Cardiac fibroblast (primary cell): ENCODE measurements around the gene PPARA.

Source experiments
- DNase-seq, 2 donors: peaks; one replicate each; pipeline versions ENCODE4 v3.0.0 to v3.0.0-alpha.2; 2010; ENCODE audit warnings: low read depth in 2 of 2
- H3K4me3 ChIP-seq, 2 donors: replicated peaks in 1 of 2; 1 replicate in 1 of 2; 2 replicates in 1 of 2; pipeline ENCODE4 v1.5.1; 2011; ENCODE audit warnings: low read depth in 2 of 2, low read length in 2 of 2, mild to moderate bottlenecking in 2 of 2, moderate library complexity in 1 of 2
- CTCF ChIP-seq: IDR thresholded peaks from one replicate; pipeline ENCODE4 v1.5.1; 2011; ENCODE audit warnings: low read depth, mild to moderate bottlenecking, low read length, inconsistent platforms

The PPARA gene

GRCh38 chr22:46209262-46209661, 58.9 kb downstream of the PPARA start:
- no peak for TF ChIP-seq CTCF
- DNase-seq, result no peak
- no peak overlapping the region for H3K4me3 ChIP-seq

DNA sequence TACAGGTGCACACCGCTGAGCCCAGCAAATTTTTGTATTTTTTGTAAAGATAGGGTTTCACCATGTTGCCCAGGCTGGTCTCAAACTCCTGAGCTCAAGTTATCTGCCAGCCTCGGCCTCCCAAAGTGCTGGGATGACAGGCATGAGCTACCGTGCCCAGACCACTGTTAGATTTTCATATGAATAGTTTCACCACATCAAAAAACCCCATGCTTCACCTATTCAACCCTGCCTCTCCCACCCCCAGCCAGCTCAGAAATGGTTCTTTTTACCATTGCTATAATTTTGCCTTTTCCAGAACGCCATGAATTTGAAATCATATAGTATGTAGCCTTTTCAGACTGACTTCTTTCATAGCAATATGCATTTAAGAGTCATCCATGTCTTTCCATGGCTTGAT, 61.9 kb downstream of the PPARA start:
- no peak overlapping the region for H3K4me3 ChIP-seq
- no peak for DNase-seq
- no peak for TF ChIP-seq CTCF

- H3K4me3 ChIP-seq, result no peak overlapping the region
- DNase-seq, result peak in 1 of 2 donors; percentile 37
- no peak for TF ChIP-seq CTCF
Measured at GRCh38 chr22:46213052-46213451, 62.7 kb downstream of the PPARA start.

GRCh38 chr22:46214149-46214548, 63.8 kb downstream of the PPARA start:
- no peak for TF ChIP-seq CTCF
- no peak overlapping the region for H3K4me3 ChIP-seq
- DNase-seq, result no peak

DNA sequence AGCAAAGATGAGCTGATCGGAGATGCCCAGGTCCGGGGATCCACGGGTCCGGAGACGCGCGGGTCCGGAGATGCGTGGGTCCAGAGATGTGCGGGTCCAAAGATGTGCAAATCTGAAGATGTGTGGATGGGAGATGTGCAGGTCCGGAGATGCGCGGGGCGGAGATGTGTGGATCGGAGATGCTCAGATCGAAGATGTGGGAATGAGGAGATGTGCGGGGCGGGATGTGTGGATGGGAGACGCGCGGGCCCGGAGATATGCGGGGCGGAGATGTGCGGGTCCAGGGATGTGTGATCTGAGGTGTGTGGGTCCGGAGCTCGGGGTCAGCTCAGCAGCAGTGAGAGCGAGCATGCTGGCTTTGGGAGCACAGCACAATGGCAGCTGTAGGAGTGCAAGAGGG, 64.3 kb downstream of the PPARA start:
- no peak overlapping the region for H3K4me3 ChIP-seq
- DNase-seq, result no peak
- no peak for TF ChIP-seq CTCF

GRCh38 chr22:46219636-46220035, 69.3 kb downstream of the PPARA start:
- DNase-seq, result no peak
- no peak overlapping the region for H3K4me3 ChIP-seq
- no peak for TF ChIP-seq CTCF

DNA sequence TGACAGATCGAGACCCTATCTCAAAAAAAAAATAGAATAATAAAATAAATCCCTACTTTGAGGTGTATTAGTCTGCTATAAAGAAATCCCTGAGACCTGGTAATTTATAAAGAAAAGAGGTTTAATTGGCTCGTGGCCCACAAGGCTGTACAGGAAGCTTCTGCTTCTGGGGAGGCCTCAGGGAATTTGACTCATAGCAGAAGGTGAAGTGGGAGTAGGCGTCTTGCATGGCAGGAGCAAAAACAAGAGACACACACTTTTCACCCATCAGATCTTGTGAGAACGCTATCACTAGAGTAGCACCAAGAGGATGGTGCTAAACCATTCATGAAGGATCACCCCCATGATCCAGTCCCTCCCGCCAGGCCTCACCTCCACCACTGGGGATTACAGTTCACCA, 70.6 kb downstream of the PPARA start:
- no peak for TF ChIP-seq CTCF

More for the DNA sequence above, 70.6 kb downstream of the PPARA start:
- DNase-seq, result peak; percentile 24 to 72
- no peak overlapping the region for H3K4me3 ChIP-seq
